ENCODE results near the gene RSAD1.

RSAD1 gene

GRCh38 chr17:50447870-50448595, 30.6 kb upstream of the RSAD1 start:
- TF ChIP-seq CTCF (IDR thresholded peaks at IDR 0.05; ENCODE audit: low read depth, low read length, missing control alignments): no peak
- no peak for DNase-seq (ENCODE audit: low read depth)
- H3K4me3 ChIP-seq (ENCODE audit: low read depth, low read length): no peak overlapping the region

- no peak for TF ChIP-seq CTCF (IDR thresholded peaks at IDR 0.05; ENCODE audit: low read depth, low read length, missing control alignments)
- no peak for DNase-seq (ENCODE audit: low read depth)
- H3K4me3 ChIP-seq (ENCODE audit: low read depth, low read length): no peak overlapping the region
Observed at GRCh38 chr17:50448643-50449042, 30.0 kb upstream of the RSAD1 start.

GRCh38 chr17:50451943-50452629, 26.6 kb upstream of the RSAD1 start:
- DNase-seq (ENCODE audit: low read depth): no peak
- no peak for TF ChIP-seq CTCF (IDR thresholded peaks at IDR 0.05; ENCODE audit: low read depth, low read length, missing control alignments)
- H3K4me3 ChIP-seq (ENCODE audit: low read depth, low read length): no peak overlapping the region

GRCh38 chr17:50452630-50453300, 25.9 kb upstream of the RSAD1 start:
- no peak overlapping the region for H3K4me3 ChIP-seq (ENCODE audit: low read depth, low read length)
- no peak for TF ChIP-seq CTCF (IDR thresholded peaks at IDR 0.05; ENCODE audit: low read depth, low read length, missing control alignments)
- no peak for DNase-seq (ENCODE audit: low read depth)

GRCh38 chr17:50453901-50454300, 24.8 kb upstream of the RSAD1 start:
- TF ChIP-seq CTCF (IDR thresholded peaks at IDR 0.05; ENCODE audit: low read depth, low read length, missing control alignments): no peak
- no peak overlapping the region for H3K4me3 ChIP-seq (ENCODE audit: low read depth, low read length)
- DNase-seq (ENCODE audit: low read depth): no peak

DNA sequence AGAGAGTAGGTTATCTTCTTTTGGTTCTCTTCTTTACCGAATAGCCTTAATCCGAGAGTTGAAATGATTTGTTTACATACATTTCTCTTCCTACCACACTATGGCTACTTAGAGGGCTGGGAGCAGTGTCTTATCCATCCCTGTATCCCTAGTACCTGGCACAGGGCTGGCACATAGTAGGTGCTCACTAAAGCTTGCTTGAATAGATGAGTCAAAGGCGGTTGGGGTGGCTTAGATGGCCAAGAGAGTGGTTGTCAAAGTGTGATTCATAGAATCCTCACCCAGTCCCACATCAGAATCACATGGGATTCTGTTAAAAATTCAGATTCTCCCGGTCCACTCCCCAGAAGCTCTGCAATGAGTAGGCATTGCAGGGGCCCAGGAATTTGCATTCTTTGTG, 21.0 kb upstream of the RSAD1 start:
- no peak overlapping the region for H3K4me3 ChIP-seq (ENCODE audit: low read depth, low read length)
- DNase-seq (ENCODE audit: low read depth): no peak
- TF ChIP-seq CTCF (IDR thresholded peaks at IDR 0.05; ENCODE audit: low read depth, low read length, missing control alignments): no peak

All from GM12864 (cell line).